ENCODE data around the gene CARMIL1. TPM values are rescaled to one million over a fixed set of nuclear protein-coding genes. Genes with fewer than 3 reads are reported as not detected.

The CARMIL1 gene
- total RNA-seq, 1 donor from 2014 or later = 28.4 TPM

- DNase-seq (ENCODE audit: low spot score) = no peak
Observed at GRCh38 chr6:25472906-25473305, 193.7 kb downstream of the CARMIL1 start.

- no peak for DNase-seq (ENCODE audit: low spot score)
Observed at GRCh38 chr6:25473447-25473846, 194.3 kb downstream of the CARMIL1 start.

DNA sequence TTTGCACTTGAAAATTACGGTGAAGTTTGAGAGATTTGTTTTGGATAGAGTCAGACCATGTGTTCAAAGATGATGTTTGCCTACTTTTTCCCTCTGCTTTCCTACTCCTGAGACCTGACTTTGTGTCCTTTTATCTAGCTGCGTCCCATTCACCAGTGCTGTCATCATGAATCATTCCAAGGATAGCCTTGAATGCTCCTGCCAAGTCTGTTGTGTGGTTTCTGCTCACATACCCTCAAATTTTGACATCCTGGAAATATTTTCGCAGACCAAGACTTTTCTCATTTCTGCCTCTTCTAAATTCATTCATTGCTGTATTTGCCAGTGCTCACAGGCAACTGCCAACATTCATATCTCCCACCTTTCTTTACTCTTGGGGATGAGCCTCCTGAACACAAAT, 197.0 kb downstream of the CARMIL1 start:
- no peak for DNase-seq (ENCODE audit: low spot score)

- no peak for DNase-seq (ENCODE audit: low spot score)
Observed at GRCh38 chr6:25477006-25477590, 197.9 kb downstream of the CARMIL1 start.

GRCh38 chr6:25478973-25479372, 199.8 kb downstream of the CARMIL1 start:
- no peak for DNase-seq (ENCODE audit: low spot score)

DNA sequence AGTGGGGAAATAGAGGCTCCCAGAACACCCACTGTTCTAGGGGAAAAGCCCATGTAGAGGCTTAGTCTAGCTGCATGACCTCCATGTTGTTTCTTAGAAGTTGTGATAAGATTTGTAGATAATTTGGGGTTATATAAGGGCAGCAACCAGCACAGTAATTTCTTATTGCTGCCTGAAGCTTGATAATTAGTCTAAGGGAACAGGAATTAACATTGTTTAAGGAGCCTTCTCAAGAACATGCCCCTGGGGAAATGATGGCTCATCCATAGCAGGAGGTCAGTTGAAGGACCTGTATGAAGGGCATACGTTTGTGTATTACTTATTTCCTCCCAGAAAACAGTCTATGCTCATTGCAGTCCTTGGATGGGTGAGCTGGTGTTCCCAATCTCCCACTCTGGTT, 202.1 kb downstream of the CARMIL1 start:
- no peak for DNase-seq (ENCODE audit: low spot score)

GRCh38 chr6:25482996-25483395, 203.8 kb downstream of the CARMIL1 start:
- no peak for DNase-seq (ENCODE audit: low spot score)

- DNase-seq (ENCODE audit: low spot score) = no peak
Observed at GRCh38 chr6:25483943-25484342, 204.8 kb downstream of the CARMIL1 start.

- DNase-seq (ENCODE audit: low spot score) = no peak
Observed at GRCh38 chr6:25484900-25485299, 205.7 kb downstream of the CARMIL1 start.

- DNase-seq (ENCODE audit: low spot score) = no peak
Observed at GRCh38 chr6:25485821-25486534, 206.8 kb downstream of the CARMIL1 start.

DNA sequence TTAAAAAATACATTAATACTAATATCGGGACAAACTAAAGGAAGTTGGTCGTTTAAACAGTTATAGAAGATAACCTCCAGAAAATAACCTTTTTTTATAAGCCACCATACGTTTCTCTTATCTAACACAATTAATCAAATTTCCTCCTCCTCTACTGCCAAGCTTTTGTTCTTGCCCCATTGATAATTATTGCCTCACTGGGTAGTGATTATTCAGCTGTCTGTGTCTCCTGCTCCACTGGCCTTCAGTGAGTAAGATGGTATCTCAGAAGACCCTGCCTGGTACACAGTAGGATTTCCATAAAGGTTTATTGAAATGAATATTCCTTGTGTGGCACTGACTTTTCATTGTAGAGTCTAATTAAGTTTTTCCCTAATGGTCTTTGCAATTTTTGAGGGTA, 207.4 kb downstream of the CARMIL1 start:
- DNase-seq (ENCODE audit: low spot score) = no peak

DNA sequence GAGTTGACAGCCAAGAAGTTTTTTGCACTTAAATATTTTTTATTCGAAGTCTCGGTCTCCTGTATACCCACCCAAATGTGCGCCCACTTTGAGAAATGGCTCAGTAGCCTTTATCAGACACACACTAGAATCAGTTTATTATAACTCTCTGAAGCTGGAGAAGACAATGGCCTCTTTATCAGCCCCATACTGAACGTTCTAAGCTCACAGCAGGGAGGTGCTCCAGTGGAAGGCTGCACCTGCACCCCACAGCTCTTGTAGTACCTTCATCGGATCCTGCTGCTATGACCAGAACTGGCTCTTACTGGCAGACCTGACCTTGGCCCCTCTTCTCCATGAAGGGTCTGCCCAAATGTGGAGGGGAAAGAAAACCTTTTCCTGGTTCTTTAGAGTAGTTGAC, 207.8 kb downstream of the CARMIL1 start:
- no peak for DNase-seq (ENCODE audit: low spot score)

DNA sequence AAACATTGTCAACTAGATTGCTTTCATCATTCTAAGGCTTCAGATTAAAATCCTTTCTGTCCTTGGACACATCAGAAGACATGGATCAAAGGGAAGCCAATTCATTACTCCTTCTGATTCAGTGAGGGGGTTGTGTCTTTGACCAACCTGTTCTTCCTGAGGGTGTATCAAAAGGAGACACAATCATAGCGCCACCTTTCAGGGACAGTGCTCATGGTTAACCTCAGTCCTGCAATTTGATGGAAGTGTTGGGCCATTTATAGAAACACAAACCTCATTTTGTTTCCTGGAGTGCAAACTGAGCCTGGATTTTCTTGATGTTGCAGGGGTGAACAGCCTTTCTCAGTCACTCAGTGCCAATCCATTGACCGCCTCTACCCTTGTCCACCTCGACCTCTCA, 209.0 kb downstream of the CARMIL1 start:
- no peak for DNase-seq (ENCODE audit: low spot score)

DNA sequence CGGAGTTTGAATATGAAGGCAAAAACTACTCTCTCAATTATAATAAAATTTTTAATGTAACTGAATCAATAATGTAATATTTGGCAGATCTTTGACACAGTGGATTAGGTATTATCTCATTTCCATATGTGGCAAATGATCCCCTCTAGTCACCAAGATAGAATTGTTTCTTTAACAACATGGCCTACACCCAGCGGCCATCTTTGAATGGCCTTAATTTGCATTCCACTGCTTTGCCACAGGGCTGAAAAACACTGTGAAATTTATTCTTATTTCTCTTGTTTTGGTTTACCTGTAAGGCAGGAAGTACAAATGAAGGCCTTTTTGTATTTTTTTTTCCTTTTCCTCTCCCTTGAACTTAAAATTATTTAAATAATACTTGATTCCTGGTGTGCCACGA, 210.2 kb downstream of the CARMIL1 start:
- DNase-seq (ENCODE audit: low spot score) = no peak

DNA sequence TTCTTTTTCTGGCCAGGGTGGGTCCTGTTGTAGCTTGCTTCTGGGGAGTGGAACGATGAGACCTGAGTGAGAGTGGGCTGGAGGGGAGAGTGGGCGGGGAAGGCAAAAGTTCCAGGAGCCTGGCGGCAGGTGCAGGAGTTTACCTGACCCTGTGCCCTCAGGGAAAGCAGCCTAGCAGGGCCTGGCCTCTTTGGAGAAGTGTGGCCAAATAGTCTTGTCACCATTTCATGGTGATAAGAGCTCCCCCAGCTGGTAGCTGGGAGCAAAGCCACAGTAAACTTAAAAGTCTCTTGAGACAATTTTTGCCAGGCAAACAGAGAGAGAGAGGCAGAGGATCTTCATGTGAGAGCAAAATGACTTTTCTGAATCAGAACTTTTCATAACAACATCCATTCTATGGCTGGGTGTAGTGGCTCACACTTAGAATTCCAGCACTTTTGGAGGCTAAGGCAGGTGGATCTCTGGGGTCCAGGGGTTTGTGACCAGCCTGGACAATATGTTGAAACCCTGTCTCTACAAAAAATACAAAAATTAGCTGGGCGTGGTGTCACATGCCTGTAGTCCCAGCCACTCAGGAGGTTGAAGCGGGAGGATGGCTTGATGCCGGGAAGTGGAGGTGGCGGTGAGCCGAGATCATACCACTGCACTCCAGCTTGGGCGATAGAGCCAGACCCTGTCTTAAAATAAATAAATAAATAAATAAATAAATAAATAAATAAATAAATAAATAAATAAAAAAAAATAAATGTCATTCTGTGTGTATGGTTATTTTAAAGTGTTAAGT, 211.0 kb downstream of the CARMIL1 start:
- peak; percentile 75 for DNase-seq (ENCODE audit: low spot score)

DNA sequence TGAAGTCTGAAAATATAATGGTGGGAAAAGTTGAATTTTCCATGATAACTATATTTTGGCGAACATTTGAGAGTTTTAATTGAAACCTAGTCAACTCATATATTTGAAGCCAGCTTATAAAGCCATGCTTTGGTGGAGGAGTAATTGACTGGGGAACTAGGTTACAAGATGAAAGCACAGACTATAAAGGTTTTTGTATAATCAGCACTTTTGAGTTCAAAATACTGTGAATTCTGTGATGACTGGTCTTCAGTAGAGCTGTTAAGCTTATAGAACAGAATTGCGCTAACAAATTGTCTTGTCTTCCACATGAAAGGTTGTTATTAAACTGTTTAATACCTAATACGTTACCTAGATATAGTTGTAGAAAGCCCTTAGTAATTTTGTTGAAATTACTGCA, 213.8 kb downstream of the CARMIL1 start:
- DNase-seq (ENCODE audit: low spot score) = no peak

- DNase-seq (ENCODE audit: low spot score) = no peak
Observed at GRCh38 chr6:25494469-25494868, 215.3 kb downstream of the CARMIL1 start.

- no peak for DNase-seq (ENCODE audit: low spot score)
Observed at GRCh38 chr6:25497383-25498040, 218.3 kb downstream of the CARMIL1 start.

DNA sequence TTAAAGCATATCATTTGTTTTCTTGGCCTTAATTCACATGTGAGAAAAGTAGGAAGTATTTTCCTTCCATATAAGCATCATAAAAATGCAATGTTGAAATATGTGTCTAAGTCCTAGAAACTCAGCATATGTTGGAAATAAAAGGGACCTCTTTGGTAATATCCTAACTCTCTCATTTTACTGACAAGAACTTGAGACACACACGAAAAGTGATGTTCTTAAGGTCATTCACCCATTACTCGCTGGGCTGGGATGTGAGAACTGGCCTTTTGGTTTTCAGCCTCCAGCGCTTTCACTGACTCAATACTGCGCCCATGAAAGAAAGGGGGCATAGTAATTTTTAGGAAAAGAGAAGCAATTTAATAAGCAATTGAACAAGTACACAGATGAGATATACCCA, 219.3 kb downstream of the CARMIL1 start:
- DNase-seq (ENCODE audit: low spot score) = no peak

- no peak for DNase-seq (ENCODE audit: low spot score)
Observed at GRCh38 chr6:25499615-25500235, 220.6 kb downstream of the CARMIL1 start.

GRCh38 chr6:25503686-25504085, 224.5 kb downstream of the CARMIL1 start:
- no peak for DNase-seq (ENCODE audit: low spot score)

DNA sequence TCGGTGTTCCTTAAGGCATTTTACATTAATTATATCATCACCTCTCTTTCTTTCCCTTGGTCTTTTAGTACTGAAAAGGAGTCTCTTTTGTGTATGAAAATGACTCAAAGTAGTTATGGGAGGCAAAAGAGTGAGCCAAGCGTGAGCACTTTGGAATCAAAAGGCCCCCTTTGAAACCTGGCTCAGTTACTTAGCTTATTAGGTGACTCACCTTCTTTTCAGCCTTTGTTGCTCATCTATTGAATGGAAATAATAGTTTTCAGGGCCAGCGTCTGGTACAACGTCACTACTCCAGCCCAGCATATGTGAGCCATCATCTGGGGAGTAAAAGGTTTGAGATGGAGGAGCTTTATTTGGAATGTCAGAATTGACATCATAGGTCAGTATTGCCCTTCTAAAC, 225.5 kb downstream of the CARMIL1 start:
- DNase-seq (ENCODE audit: low spot score) = no peak

Data from ureter (tissue), 1 donor.